PC-3 (cell line): ENCODE results near the gene FUCA2. TPM values are rescaled to one million over a fixed set of nuclear protein-coding genes. Genes with fewer than 3 reads are reported as not detected.
"Not testable (repeated sequence)": the region's sequence is repeated elsewhere in the genome, so short reads cannot be mapped to it uniquely, and the experiment has no call there.

Experiments
- ATAC-seq: fragments of 200-7000 bp; cut with Tn5 transposase; 2 replicates; pipeline ENCODE4 v1.9.1; 2020; ENCODE audit warnings: mild to moderate bottlenecking, moderate library complexity
- BruUV-seq: library from RNA; stranded (reverse); fragments of 400-500 nt; replicated peaks from 2 replicates; lab custom pipeline; 2021; lab: Mats Ljungman, UMichigan
- CTCF ChIA-PET: fragments of 300-600 bp; sonication (Branson Sonifier 250); formaldehyde crosslinking; loops from one replicate; lab custom pipeline; 2022; ENCODE audit warnings: antibody characterized with exemption; lab: Charles Lee
- POLR2A ChIA-PET: fragments of 300-600 bp; sonication (Branson Sonifier 250); formaldehyde crosslinking; loops from one replicate; lab custom pipeline; 2022; ENCODE audit warnings: antibody characterized with exemption; ENCODE audit not compliant: unreplicated experiment; lab: Charles Lee
- DNase-seq: peaks from one replicate; pipeline ENCODE4 v3.0.0-alpha.2; 2015
- H2AFZ ChIP-seq: fragments of 300-600 bp; sonication (generic); 2 replicates; pipeline ENCODE4 v1.6.0; 2016; ENCODE audit warnings: antibody characterized with exemption, low read length
- H3F3A ChIP-seq: fragments of 300-600 bp; sonication (generic); one replicate; pipeline ENCODE4 v1.6.0; 2017; ENCODE audit warnings: antibody characterized with exemption, low read length, control low read depth, mild to moderate bottlenecking; ENCODE audit not compliant: unreplicated experiment
- H3K27ac ChIP-seq: fragments of 300-600 bp; sonication (generic); 2 replicates; pipeline ENCODE4 v1.5.1; 2016; ENCODE audit warnings: mild to moderate bottlenecking, low read length
- H3K27me3 ChIP-seq: fragments of 300-600 bp; sonication (generic); 2 replicates; pipeline ENCODE4 v1.6.1; 2016; ENCODE audit warnings: low read length, mixed read lengths
- H3K36me3 ChIP-seq: fragments of 300-600 bp; sonication (generic); 2 replicates; pipeline ENCODE4 v1.6.1; 2016; ENCODE audit warnings: low read depth, mixed run types, low read length, mixed read lengths
- H3K4me1 ChIP-seq: fragments of 300-600 bp; sonication (generic); 2 replicates; pipeline ENCODE4 v1.5.1; 2016; ENCODE audit warnings: low read length; ENCODE audit not compliant: insufficient read depth
- H3K4me2 ChIP-seq: fragments of 300-600 bp; sonication (generic); 2 replicates; pipeline ENCODE4 v1.6.0; 2016; ENCODE audit warnings: low read length
- H3K4me3 ChIP-seq: fragments of 300-600 bp; sonication (generic); 2 replicates; pipeline ENCODE4 v1.5.1; 2016; ENCODE audit warnings: mild to moderate bottlenecking, low read length, mixed read lengths
- H3K79me2 ChIP-seq: fragments of 300-600 bp; sonication (generic); 2 replicates; pipeline ENCODE4 v1.6.1; 2017; ENCODE audit warnings: low read length, mixed read lengths
- H3K9ac ChIP-seq: fragments of 300-600 bp; sonication (generic); 2 replicates; pipeline ENCODE4 v1.6.0; 2016; ENCODE audit warnings: mild to moderate bottlenecking, low read length
- H3K9me2 ChIP-seq: fragments of 300-600 bp; sonication (generic); replicated peaks from 2 replicates; pipeline ENCODE4 v1.6.1; 2016; ENCODE audit warnings: mixed run types, low read length, mixed read lengths
- H3K9me3 ChIP-seq: fragments of 300-600 bp; sonication (generic); 2 replicates; pipeline ENCODE4 v1.6.1; 2016; ENCODE audit warnings: low read length, mixed read lengths
- H4K20me1 ChIP-seq: fragments of 300-600 bp; sonication (generic); 2 replicates; pipeline ENCODE4 v1.6.1; 2016; ENCODE audit warnings: low read length, mixed read lengths
- CTCF ChIP-seq: fragments of 300-600 bp; sonication (generic); conservative IDR thresholded peaks from 2 replicates; pipeline ENCODE4 v1.5.1; 2017; ENCODE audit warnings: antibody characterized with exemption, low read depth, mild to moderate bottlenecking, low read length
- EZH2 ChIP-seq: fragments of 300-600 bp; sonication (generic); IDR thresholded peaks from one replicate; pipeline ENCODE4 v1.6.1; 2017; ENCODE audit warnings: antibody characterized with exemption, mild to moderate bottlenecking, low read length; ENCODE audit not compliant: unreplicated experiment
- EZH2phosphoT487 ChIP-seq: fragments of 300-600 bp; sonication (generic); IDR thresholded peaks from 2 replicates; pipeline ENCODE4 v1.6.1; 2018; ENCODE audit warnings: mild to moderate bottlenecking, antibody characterized with exemption, low read length, borderline replicate concordance
- intact Hi-C: fragments of 100-400 bp; cut with micrococcal nuclease; formaldehyde crosslinking; loops from 2 replicates; pipeline ENCODE4 v1.9.0; 2023
- total RNA-seq: library from RNA; depleted of rRNA; stranded (reverse); fragments of >200 nt; gene quantifications from 2 replicates; pipeline ENCODE4 v1.2.3, GENCODE V29; 2014

FUCA2 gene
- total RNA-seq, 1 experiment from 2014 or later, result 52.8 TPM

GRCh38 chr6:143513410-143513809 lies 1.9 kb upstream of the FUCA2 start:
- ATAC-seq (no peak), DNase-seq (peak; percentile 30)
- Histone ChIP-seq H3K4me2 (no peak overlapping the region), H4K20me1 (no peaks in the 10 kb centered on the region), H3K36me3 (no peaks in the 10 kb centered on the region), H3K4me3 (no peak overlapping the region), H3F3A (no peaks in the 10 kb centered on the region), H3K9ac (no peak overlapping the region), H3K9me2 (no peaks in the 10 kb centered on the region), H3K27me3 (no peaks in the 10 kb centered on the region), H3K9me3 (no peaks in the 10 kb centered on the region), H3K79me2 (peaks cover 33% of the 10 kb centered on the region), H3K4me1 (peaks cover 19% of the 10 kb centered on the region), H2AFZ (no peak overlapping the region), H3K27ac (no peak overlapping the region)
- no TSS peak for BruUV-seq
- peak; percentile 58 for TF ChIP-seq CTCF
- no peak for TF ChIP-seq EZH2phosphoT487
- no peak for TF ChIP-seq EZH2
- ChIA-PET POLR2A (interaction anchor here (0.6 kb wide), 1 partner anchor 450 kb away, joined by 4 read pairs; no protein-coding TSS in a partner anchor), CTCF (no interaction called here)
- intact Hi-C loops, result no loop called here

DNA sequence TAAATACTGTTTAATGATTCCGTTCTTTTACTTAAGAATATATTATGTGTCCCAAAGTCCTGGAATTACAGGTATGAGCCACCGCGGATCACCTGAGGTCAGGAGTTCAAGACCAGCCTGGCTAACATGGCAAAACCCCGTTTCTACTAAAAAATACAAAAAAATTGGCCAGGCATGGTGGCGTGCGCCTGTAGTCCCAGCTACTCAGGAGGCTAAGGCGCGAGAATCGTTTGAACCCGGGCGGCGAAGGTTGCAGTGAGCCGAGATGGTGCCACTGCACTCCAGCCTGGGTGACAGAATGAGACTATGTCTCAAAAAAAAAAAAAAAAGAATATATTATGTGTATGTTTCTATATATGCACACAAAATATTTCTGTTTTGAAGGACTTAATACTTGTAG lies 1.2 kb downstream of the FUCA2 start:
- ATAC-seq, H3K27me3 ChIP-seq, BruUV-seq, intact Hi-C loops, DNase-seq, H3K9me3 ChIP-seq, H3F3A ChIP-seq, H3K9me2 ChIP-seq, H4K20me1 ChIP-seq, H3K36me3 ChIP-seq: not testable (repeated sequence)
- peak overlapping the region; percentile 69 for H3K4me3 ChIP-seq
- ChIA-PET CTCF (interaction anchor here (0.5 kb wide), 1 partner anchor 322 kb away, joined by 7 read pairs; no protein-coding TSS in a partner anchor), POLR2A (interaction anchor here (0.5 kb wide), 1 partner anchor 307 kb away, joined by 4 read pairs; no protein-coding TSS in a partner anchor)
- peak overlapping the region; percentile 96 for H3K4me2 ChIP-seq
- peaks cover 40% of the 10 kb centered on the region for H3K79me2 ChIP-seq
- H2AFZ ChIP-seq, result peak overlapping the region; percentile 80; the same call in 1 of the 2 replicates
- H3K27ac ChIP-seq, result peak overlapping the region; percentile 50; the same call in 1 of the 2 replicates
- peaks cover 19% of the 10 kb centered on the region for H3K4me1 ChIP-seq
- H3K9ac ChIP-seq, result peak overlapping the region; percentile 81

GRCh38 chr6:143507358-143508145 lies 4.0 kb downstream of the FUCA2 start:
- Histone ChIP-seq H3K4me1 (peaks cover 19% of the 10 kb centered on the region), H3K4me3 (no peak overlapping the region), H3K36me3 (peaks cover 12% of the 10 kb centered on the region; the same call in 1 of the 2 replicates), H3K9ac (no peak overlapping the region), H4K20me1 (0 out of 2 replicates have a peak, but pooled peaks cover 3% of the 10 kb centered on the region), H3K27me3 (no peaks in the 10 kb centered on the region), H3K4me2 (no peak overlapping the region), H3K9me3 (no peaks in the 10 kb centered on the region), H3F3A (no peaks in the 10 kb centered on the region), H3K79me2 (peaks cover 40% of the 10 kb centered on the region), H3K9me2 (no peaks in the 10 kb centered on the region), H3K27ac (no peak overlapping the region), H2AFZ (no peak overlapping the region)
- TF ChIP-seq EZH2phosphoT487 (no peak), EZH2 (no peak), CTCF (no peak)
- no TSS peak for BruUV-seq
- CTCF ChIA-PET, result no interaction called here
- POLR2A ChIA-PET, result no interaction called here
- DNase-seq (no peak), ATAC-seq (no peak)
- intact Hi-C loops, result no loop called here
